ENCODE measurements around the gene ATAD3A.
A peak's percentile ranks its signal among the peaks of the same experiment; 100 is the strongest.
"Not testable (repeated sequence)": the region's sequence is repeated elsewhere in the genome, so short reads cannot be mapped to it uniquely, and the experiment has no call there.

Gene ATAD3A

GRCh38 chr1:1521331-1521730 lies 9.4 kb downstream of the ATAD3A start:
- DNase-seq: no peak
- intact Hi-C loops (cut with DNase I): no loop called here

DNA sequence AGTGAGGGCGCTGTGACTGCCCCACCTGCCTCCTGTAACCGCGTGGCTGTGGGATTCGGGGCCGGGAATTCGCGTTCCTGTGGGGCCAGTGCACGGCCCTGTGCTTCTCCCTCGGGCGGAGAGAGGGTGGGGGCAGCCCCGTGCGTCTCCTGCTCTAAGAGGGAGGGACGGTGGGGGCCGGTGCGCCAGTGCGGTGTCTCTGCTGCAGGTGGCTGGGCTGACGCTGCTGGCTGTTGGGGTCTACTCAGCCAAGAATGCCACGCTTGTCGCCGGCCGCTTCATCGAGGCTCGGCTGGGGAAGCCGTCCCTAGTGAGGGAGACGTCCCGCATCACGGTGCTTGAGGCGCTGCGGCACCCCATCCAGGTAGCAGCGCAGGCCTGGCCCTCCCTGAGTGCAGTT lies 10.6 kb downstream of the ATAD3A start:
- DNase-seq; intact Hi-C loops (cut with DNase I): not testable (repeated sequence)

- peak in 1 of 10 donors; percentile 55 for DNase-seq
- intact Hi-C loops (cut with DNase I): not testable (repeated sequence)
Observed at GRCh38 chr1:1523226-1523625, 11.3 kb downstream of the ATAD3A start.

GRCh38 chr1:1523651-1524050 lies 11.7 kb downstream of the ATAD3A start:
- intact Hi-C loops (cut with DNase I): not testable (repeated sequence)
- peak in 2 of 10 donors; percentile 40 to 89 for DNase-seq

GRCh38 chr1:1524750-1525383 lies 12.9 kb downstream of the ATAD3A start:
- intact Hi-C loops (cut with DNase I); DNase-seq: not testable (repeated sequence)

DNA sequence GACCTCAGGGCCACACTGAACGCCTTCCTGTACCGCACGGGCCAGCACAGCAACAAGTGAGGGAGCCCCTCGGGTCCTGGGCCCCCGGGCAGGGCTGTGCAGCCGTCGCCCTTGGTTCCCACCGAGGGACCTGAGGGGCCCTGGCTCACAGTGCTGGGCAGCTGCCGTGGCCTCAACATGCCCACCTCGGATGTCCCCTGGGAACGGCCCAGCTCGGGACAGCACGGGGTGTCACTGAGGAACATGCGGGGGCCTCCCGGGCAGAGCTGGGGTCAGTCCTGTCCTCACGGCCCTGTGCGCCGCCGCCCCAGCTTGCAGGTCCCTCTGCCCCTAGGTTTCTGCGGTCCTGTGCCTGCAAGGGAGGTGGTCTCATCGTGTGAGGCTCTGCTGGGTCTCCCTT lies 14.5 kb downstream of the ATAD3A start:
- intact Hi-C loops (cut with DNase I); DNase-seq: not testable (repeated sequence)

DNA sequence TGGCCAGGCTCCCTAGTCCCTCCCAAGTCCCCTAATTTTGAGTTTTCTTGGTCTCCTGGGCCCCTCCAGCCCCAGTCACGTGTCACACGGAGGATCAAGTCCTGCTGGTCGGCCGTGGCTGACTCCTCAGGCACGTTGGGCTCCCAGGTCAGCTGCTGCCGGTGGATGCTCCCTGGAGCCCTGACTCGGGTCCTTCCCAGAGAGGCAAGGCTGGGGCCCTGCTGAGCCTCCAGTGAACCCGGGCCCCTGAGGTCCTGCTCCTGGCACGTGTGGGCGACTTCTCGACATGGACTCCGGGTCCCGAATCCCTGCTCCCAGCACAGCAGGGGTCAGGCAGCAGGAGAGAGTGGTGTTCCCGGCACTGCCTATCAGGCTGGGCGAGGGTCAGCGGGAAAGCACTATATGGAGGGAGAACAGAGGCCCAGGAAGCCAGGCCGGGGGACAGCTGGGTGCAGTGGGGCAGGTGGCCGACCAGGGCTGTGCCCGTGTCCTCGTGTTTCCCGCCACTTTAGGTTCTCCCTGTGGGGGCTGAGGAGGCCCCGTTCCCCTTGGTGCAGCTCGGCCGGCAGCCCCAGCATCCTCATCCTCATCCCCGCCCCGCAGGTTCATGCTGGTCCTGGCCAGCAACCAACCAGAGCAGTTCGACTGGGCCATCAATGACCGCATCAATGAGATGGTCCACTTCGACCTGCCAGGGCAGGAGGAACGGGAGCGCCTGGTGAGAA lies 15.3 kb downstream of the ATAD3A start:
- no peak for DNase-seq
- intact Hi-C loops (cut with DNase I): no loop called here

DNA sequence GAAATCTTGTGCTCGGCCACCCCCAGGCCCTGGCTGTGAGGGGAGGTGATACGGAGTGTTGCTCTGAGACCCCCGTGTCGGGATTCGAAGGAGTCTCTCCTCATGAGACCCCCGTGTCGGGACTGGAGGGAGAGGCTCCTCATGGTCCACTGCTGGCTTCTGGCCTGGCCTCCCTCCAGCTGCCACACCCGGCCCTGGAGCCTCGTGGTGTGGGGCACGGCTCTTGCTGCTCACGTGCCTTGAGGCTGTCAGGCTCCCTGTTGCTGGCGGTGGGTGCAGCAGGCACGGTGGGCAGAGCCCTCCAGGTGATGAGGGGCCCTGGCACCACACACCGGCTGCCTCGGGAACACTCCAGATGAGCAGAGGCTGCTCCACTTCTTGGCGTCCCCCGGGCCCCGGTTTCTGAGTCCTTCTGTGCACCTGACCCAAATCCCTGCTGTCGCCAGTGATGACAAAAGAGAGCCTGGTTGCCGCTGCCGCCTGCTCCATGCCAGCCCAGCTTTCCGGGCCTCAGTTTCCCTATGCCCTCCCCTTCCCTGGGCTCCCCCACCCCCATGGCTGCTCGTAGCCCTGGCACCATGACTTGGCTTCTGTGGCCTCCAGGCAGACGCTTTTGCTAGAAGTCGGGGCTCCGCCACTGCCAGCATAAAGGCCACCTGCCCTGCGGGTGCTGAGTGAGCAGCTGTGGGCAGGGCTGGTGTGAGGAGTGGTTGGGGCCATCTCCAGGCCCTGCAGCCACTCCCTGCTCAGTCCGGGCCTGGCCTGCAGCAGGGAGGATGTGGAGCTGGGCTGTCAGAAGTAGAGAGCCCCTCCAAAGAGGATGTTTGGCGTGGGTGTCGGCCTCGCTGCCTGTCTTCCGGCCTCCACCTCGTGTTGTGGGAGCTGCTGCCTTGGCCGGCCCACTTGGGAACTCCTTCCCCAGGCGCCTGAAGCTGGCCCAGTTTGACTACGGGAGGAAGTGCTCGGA lies 16.6 kb downstream of the ATAD3A start:
- no peak for DNase-seq
- intact Hi-C loops (cut with DNase I): no loop called here

DNA sequence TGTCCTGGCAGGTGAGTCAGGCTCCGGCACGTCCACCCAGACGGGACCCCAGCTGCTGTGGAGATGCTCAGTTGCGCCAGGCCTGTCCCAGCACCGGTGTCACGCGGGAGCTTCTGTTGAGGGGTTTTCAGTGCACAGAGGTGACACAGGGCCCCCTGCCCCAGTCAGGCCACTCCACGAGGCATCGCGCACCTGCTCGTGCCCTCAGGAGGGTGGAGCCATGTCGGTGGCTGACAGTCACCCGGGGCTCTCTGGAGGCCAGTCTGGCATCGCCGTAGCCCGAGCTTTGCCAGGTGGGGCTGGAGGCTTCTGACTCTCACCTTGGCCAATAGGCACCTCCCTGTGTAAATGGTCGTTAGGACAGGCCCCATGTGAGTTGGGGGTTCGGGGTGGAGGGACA lies 17.4 kb downstream of the ATAD3A start:
- no peak for DNase-seq
- intact Hi-C loops (cut with DNase I): no loop called here

DNA sequence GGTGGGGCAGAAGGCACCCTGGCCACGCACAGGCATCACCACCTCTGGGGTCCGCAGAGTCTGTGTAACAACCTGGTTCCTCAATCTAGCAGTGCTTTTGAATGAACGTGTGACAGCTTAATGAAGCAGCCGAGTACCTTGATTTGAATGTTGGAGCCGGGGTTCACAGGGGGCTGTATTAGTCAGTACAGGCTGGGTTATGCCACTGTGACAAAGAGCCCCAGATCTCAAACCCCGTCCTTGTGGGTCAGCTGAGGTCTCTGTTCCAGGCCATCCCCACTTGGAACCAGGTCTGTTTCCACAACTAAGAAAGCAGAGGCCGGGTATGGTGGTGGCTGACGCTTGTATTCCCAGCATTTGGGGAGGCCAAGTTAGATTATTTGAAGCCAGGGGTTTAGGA lies 18.0 kb downstream of the ATAD3A start:
- DNase-seq: no peak
- intact Hi-C loops (cut with DNase I): no loop called here

DNA sequence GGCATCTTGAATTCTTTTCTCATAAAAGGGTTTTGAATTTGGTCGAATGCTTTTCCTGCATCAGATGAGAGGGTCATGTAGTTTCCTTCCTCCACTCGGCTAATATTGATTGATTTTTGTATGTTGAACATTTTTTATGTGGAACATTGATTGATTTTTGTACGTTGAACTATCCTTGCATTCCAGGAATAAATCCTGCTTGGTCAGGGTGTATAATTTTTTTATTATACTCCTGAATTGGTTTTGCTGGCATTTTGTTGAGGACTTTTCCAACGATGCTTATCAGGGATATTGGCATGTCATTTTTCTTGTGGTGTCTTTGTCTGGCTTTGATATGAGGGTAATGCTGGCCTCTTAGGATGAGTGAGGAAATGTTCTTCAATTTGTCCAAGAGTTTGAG lies 20.0 kb downstream of the ATAD3A start:
- intact Hi-C loops (cut with DNase I): no loop called here

DNA sequence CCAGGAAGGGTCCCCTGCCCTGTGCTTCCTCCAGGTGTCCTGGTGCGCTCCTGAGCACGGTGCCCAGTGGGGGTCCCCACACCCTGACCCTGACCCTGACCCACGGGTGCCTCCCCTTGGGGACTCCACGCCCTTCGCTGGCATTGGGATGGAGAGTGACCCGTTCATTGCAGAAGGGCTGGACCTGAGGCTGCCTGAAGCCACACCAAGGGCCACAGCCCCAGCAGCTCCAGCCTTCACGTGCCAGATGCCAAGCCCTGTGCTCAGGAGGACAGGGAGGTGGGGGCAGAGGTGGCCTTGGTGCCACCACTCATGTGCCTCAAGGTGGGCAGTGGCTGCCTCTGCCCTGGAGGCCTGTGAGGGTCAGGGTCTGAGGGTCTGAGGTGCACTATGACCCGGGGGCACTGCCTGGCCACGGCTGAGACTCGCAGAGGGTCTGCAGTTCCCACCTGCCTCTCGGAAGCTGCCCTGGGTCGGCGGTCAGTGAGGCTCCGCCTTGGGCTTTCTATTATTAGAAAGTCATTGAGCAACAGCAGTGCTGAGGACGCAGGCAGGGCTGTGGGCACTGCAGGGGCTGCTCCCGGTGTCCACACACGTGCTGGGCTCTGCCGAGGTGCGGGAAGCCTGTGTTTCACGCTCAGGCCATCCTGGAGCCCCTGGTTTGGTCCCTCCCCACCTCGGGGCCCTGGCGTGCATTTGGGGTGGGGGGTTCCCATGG lies 21.4 kb downstream of the ATAD3A start:
- intact Hi-C loops (cut with DNase I); DNase-seq: not testable (repeated sequence)

More for the DNA sequence above, 20.0 kb downstream of the ATAD3A start:
- DNase-seq: no peak

- DNase-seq: peak in 1 of 10 donors; percentile 62
- intact Hi-C loops (cut with DNase I): not testable (repeated sequence)
Observed at GRCh38 chr1:1533894-1534291, 21.9 kb downstream of the ATAD3A start.

- intact Hi-C loops (cut with DNase I): no loop called here
- DNase-seq: peak in 1 of 10 donors; percentile 75
Observed at GRCh38 chr1:1534401-1535154, 22.6 kb downstream of the ATAD3A start.

- intact Hi-C loops (cut with DNase I): no loop called here
- DNase-seq: peak in 1 of 10 donors; percentile 83
Observed at GRCh38 chr1:1535201-1536018, 23.4 kb downstream of the ATAD3A start.

- intact Hi-C loops (cut with DNase I): no loop called here
- peak in 4 of 10 donors; percentile 33 to 89 (median 69) for DNase-seq
Observed at GRCh38 chr1:1536019-1536937, 24.3 kb downstream of the ATAD3A start.

- DNase-seq: peak in 1 of 10 donors; percentile 65
- intact Hi-C loops (cut with DNase I): no loop called here
Observed at GRCh38 chr1:1536938-1537546, 25.1 kb downstream of the ATAD3A start.

Measured in posterior cingulate gyrus (tissue), 11 donors.